H9 (cell line): Measurements from ENCODE around the gene FRRS1. TPM values are rescaled to one million over a fixed set of nuclear protein-coding genes. Genes with fewer than 3 reads are reported as not detected.

Experiments
- DNase-seq: peaks from one replicate; pipeline ENCODE4 v3.0.0-alpha.2; 2017
- H2AFZ ChIP-seq: one replicate; pipeline ENCODE4 v1.6.1; 2013; ENCODE audit warnings: mild to moderate bottlenecking, low read length, control low read depth, moderate library complexity
- H2AK5ac ChIP-seq: 2 replicates; pipeline ENCODE4 v1.6.1; 2013; ENCODE audit warnings: low read length, control low read depth, mixed read lengths; ENCODE audit not compliant: insufficient read length
- H2BK120ac ChIP-seq: one replicate; pipeline ENCODE4 v1.6.1; 2013; ENCODE audit warnings: low read depth, mild to moderate bottlenecking, low read length, control low read depth, inconsistent platforms; ENCODE audit not compliant: poor library complexity, severe bottlenecking
- H2BK12ac ChIP-seq: 2 replicates; pipeline ENCODE4 v1.6.1; 2013; ENCODE audit warnings: low read length, control low read depth, mixed read lengths, low read depth; ENCODE audit not compliant: insufficient read length
- H2BK15ac ChIP-seq: 2 replicates; pipeline ENCODE4 v1.6.1; 2013; ENCODE audit warnings: low read depth, low read length, control low read depth
- H2BK20ac ChIP-seq: one replicate; pipeline ENCODE4 v1.6.1; 2013; ENCODE audit warnings: low read depth, mild to moderate bottlenecking, low read length, control low read depth, inconsistent platforms; ENCODE audit not compliant: poor library complexity, severe bottlenecking
- H2BK5ac ChIP-seq: 2 replicates; pipeline ENCODE4 v1.6.1; 2013; ENCODE audit warnings: low read length, control low read depth, mixed read lengths; ENCODE audit not compliant: insufficient read length
- H3K14ac ChIP-seq: 2 replicates; pipeline ENCODE4 v1.6.1; 2013; ENCODE audit warnings: low read length, control low read depth; ENCODE audit not compliant: insufficient read depth
- H3K18ac ChIP-seq: 2 replicates; pipeline ENCODE4 v1.6.1; 2013; ENCODE audit warnings: low read depth, mild to moderate bottlenecking, mixed read lengths, low read length, control low read depth; ENCODE audit not compliant: insufficient read length
- H3K23ac ChIP-seq: 2 replicates; pipeline ENCODE4 v1.6.1; 2013; ENCODE audit warnings: low read length, control low read depth, mixed read lengths, low read depth; ENCODE audit not compliant: insufficient read length
- H3K23me2 ChIP-seq: 2 replicates; pipeline ENCODE4 v1.6.1; 2013; ENCODE audit warnings: low read depth, mild to moderate bottlenecking, mixed read lengths, low read length, control low read depth; ENCODE audit not compliant: insufficient read length, poor library complexity, severe bottlenecking
- H3K27ac ChIP-seq: 2 replicates; pipeline ENCODE4 v1.5.1; 2013; ENCODE audit warnings: low read length, control low read depth, mixed read lengths, low read depth; ENCODE audit not compliant: insufficient read length
- H3K27me3 ChIP-seq: 2 replicates; pipeline ENCODE4 v1.6.1; 2013; ENCODE audit warnings: low read length, control low read depth, inconsistent platforms; ENCODE audit not compliant: insufficient read depth
- H3K4ac ChIP-seq: 2 replicates; pipeline ENCODE4 v1.6.1; 2013; ENCODE audit warnings: low read depth, mild to moderate bottlenecking, control low read depth, inconsistent platforms, low read length, moderate library complexity
- H3K4me1 ChIP-seq: 2 replicates; pipeline ENCODE4 v1.6.1; 2013; ENCODE audit warnings: low read length, control low read depth, inconsistent platforms; ENCODE audit not compliant: insufficient read depth
- H3K4me2 ChIP-seq: 2 replicates; pipeline ENCODE4 v1.6.1; 2013; ENCODE audit warnings: low read length, control low read depth, mixed read lengths; ENCODE audit not compliant: insufficient read length, insufficient read depth
- H3K56ac ChIP-seq: 2 replicates; pipeline ENCODE4 v1.6.1; 2013; ENCODE audit warnings: low read depth, mild to moderate bottlenecking, mixed read lengths, low read length, control low read depth; ENCODE audit not compliant: insufficient read length
- H3K79me1 ChIP-seq: 2 replicates; pipeline ENCODE4 v1.6.1; 2013; ENCODE audit warnings: low read depth, mild to moderate bottlenecking, moderate library complexity, low read length, control low read depth, inconsistent platforms; ENCODE audit not compliant: insufficient read depth, poor library complexity, severe bottlenecking
- H3K79me2 ChIP-seq: 2 replicates; pipeline ENCODE4 v1.6.1; 2013; ENCODE audit warnings: low read length, control low read depth, inconsistent platforms; ENCODE audit not compliant: insufficient read depth
- H3K9ac ChIP-seq: 2 replicates; pipeline ENCODE4 v1.6.1; 2013; ENCODE audit warnings: low read length, control low read depth, mixed read lengths; ENCODE audit not compliant: insufficient read length; ENCODE audit errors: extremely low read depth
- H3K9me3 ChIP-seq: one replicate; pipeline ENCODE4 v1.6.1; 2013; ENCODE audit warnings: low read depth, low read length, inconsistent platforms; ENCODE audit not compliant: control insufficient read depth
- H3T11ph ChIP-seq: one replicate; pipeline ENCODE4 v1.6.1; 2013; ENCODE audit warnings: mild to moderate bottlenecking, low read length, control low read depth, inconsistent platforms
- H4K20me1 ChIP-seq: one replicate; pipeline ENCODE4 v1.6.1; 2013; ENCODE audit not compliant: control insufficient read depth, insufficient read length, insufficient read depth
- H4K5ac ChIP-seq: 2 replicates; pipeline ENCODE4 v1.6.1; 2013; ENCODE audit warnings: low read depth, mild to moderate bottlenecking, mixed read lengths, low read length, control low read depth; ENCODE audit not compliant: insufficient read length
- H4K8ac ChIP-seq: replicated peaks from 2 replicates; pipeline ENCODE4 v1.6.1; 2013; ENCODE audit warnings: low read length, control low read depth, mixed read lengths, low read depth; ENCODE audit not compliant: insufficient read length
- H4K91ac ChIP-seq: 2 replicates; pipeline ENCODE4 v1.6.1; 2013; ENCODE audit warnings: low read depth, mild to moderate bottlenecking, moderate library complexity, mixed read lengths, low read length, control low read depth; ENCODE audit not compliant: insufficient read length
- H3K27ac Mint-ChIP-seq, 3 experiments: 2 replicates in 2 of 3; 3 replicates in 1 of 3; pipeline ENCODE4 v1.8.0; 2020 to 2021; ENCODE audit warnings: mixed read lengths in 3 of 3, mild to moderate bottlenecking in 1 of 3, moderate library complexity in 1 of 3
- H3K27me3 Mint-ChIP-seq: 2 replicates; pipeline ENCODE4 v1.8.0; 2021; ENCODE audit warnings: low read depth, mild to moderate bottlenecking, moderate library complexity, mixed read lengths
- H3K36me3 Mint-ChIP-seq, 3 experiments: 2 replicates in 2 of 3; 3 replicates in 1 of 3; pipeline ENCODE4 v1.8.0; 2020 to 2021; ENCODE audit warnings: low read depth in 3 of 3, mixed read lengths in 3 of 3; ENCODE audit not compliant: insufficient read depth in 1 of 3
- H3K4me1 Mint-ChIP-seq, 2 experiments: 2 replicates each; pipeline ENCODE4 v1.8.0; 2020; ENCODE audit warnings: mixed read lengths in 2 of 2
- H3K4me3 Mint-ChIP-seq, 2 experiments: 2 replicates in 1 of 2; 3 replicates in 1 of 2; pipeline ENCODE4 v1.8.0; 2020 to 2021; ENCODE audit warnings: mild to moderate bottlenecking in 2 of 2, mixed read lengths in 2 of 2, moderate library complexity in 1 of 2
- H3K9me3 Mint-ChIP-seq, 2 experiments: 2 replicates in 1 of 2; 3 replicates in 1 of 2; pipeline ENCODE4 v1.8.0; 2020; ENCODE audit warnings: mild to moderate bottlenecking in 2 of 2, mixed read lengths in 2 of 2, moderate library complexity in 1 of 2
- CTCF ChIP-seq: fragments of 200-600 bp; sonication (generic); conservative IDR thresholded peaks from 3 replicates; pipeline ENCODE4 v1.8.0; 2021; ENCODE audit warnings: antibody characterized with exemption, mild to moderate bottlenecking
- WGBS: extraction: QIAGEN DNeasy Blood & Tissue Kit; methylation state at CpG from one replicate; pipeline ENCODE4 v1.1.7; 2013; ENCODE audit warnings: missing lambda C conversion rate, low lambda C conversion rate, mixed read lengths; ENCODE audit not compliant: insufficient read length; ENCODE audit errors: extremely low coverage; 5-methylcytosine and 5-hydroxymethylcytosine counted together
- total RNA-seq: library from RNA; stranded (reverse); gene quantifications from 2 replicates; pipeline ENCODE4 v1.2.1, GENCODE V29; 2021

FRRS1 gene
- total RNA-seq, 1 experiment from 2014 or later = 5.6 TPM

GRCh38 chr1:99726407-99726806 lies 40.0 kb downstream of the FRRS1 start:
- no peak overlapping the region for H3K18ac ChIP-seq

More at GRCh38 chr1:99726407-99726806, 40.0 kb downstream of the FRRS1 start:
- H3K4ac ChIP-seq = no peak overlapping the region
- no peak overlapping the region for H4K8ac ChIP-seq
- no peaks in the 10 kb centered on the region for H3K27me3 Mint-ChIP-seq
- no peak for DNase-seq
- no peak overlapping the region for H3K23ac ChIP-seq
- no peak overlapping the region for H3K56ac ChIP-seq
- no peak overlapping the region for H4K91ac ChIP-seq
- no peaks in the 10 kb centered on the region for H3K23me2 ChIP-seq
- no peaks in the 10 kb centered on the region for H3K9me3 ChIP-seq
- H3K27ac Mint-ChIP-seq = peak overlapping the region in 1 of 3 experiments; percentile 76; a peak in 2 of 7 replicates
- H3K27me3 ChIP-seq = no peaks in the 10 kb centered on the region
- no peak overlapping the region for H2BK120ac ChIP-seq
- no peak overlapping the region for H3K27ac ChIP-seq
- no peak overlapping the region for H4K5ac ChIP-seq
- no peak overlapping the region for H3K4me3 Mint-ChIP-seq
- H3K4me2 ChIP-seq = no peak overlapping the region
- no peak for TF ChIP-seq CTCF
- peaks cover 2% of the 10 kb centered on the region; the same call in 1 of the 2 replicates for H3K4me1 ChIP-seq
- H3T11ph ChIP-seq = no peak overlapping the region
- peaks cover 21 to 24% of the 10 kb centered on the region in 2 experiments for H3K4me1 Mint-ChIP-seq
- H4K20me1 ChIP-seq = no peaks in the 10 kb centered on the region
- no peak overlapping the region for H2BK12ac ChIP-seq
- no CpG with 5 or more reads among the region's 1 CpG for WGBS
- no peak overlapping the region for H2BK20ac ChIP-seq
- H2AFZ ChIP-seq = no peak overlapping the region
- H3K9ac ChIP-seq = no peak overlapping the region
- H3K14ac ChIP-seq = no peak overlapping the region
- H3K9me3 Mint-ChIP-seq = no peaks in the 10 kb centered on the region
- H3K36me3 Mint-ChIP-seq = no peaks in the 10 kb centered on the region
- H3K79me2 ChIP-seq = no peaks in the 10 kb centered on the region
- H2AK5ac ChIP-seq = no peak overlapping the region
- H3K79me1 ChIP-seq = no peaks in the 10 kb centered on the region
- no peak overlapping the region for H2BK15ac ChIP-seq
- no peak overlapping the region for H2BK5ac ChIP-seq
